ENCODE data around the gene PTPN4. TPM values are rescaled to one million over a fixed set of nuclear protein-coding genes. Genes with fewer than 3 reads are reported as not detected.

Gene PTPN4
- total RNA-seq, 1 experiment from 2014 or later, result 80.5 TPM

DNA sequence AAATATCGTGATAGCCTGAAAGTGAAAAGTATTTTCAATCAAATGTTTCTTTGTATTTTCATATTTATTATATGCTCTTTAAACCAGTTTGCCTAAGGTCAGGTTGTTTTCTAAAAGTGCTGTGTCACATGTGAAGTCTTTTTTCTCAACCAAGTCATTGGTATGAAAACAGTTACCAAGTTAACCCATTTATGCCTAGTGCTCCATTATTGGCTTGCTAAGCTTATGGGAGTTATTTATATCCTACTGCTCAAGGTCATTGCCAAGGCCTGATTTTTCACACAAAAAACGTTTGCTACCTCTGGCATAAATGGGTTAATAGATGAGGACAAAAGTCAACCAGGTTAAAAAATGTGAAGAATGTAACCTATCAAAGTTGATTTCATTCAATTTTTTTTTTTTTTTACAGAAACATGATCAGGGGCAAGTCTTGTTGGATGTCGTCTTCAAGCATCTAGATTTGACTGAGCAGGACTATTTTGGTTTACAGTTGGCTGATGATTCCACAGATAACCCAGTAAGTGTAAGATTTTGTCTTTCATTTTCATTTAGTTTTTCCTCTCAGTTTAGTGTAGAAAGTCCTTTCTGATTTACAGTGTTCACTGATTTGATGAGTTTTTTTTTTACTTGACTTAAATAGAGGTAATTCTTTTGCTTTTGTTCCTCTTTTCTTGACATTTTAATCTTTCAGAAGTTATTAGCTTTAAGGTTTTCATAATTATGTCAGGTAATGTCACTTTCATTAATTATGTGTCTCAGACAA is 102.6 kb downstream of the PTPN4 start:
- Mint-ChIP-seq H3K27me3 (ENCODE audit: low read depth) (no peaks in the 10 kb centered on the region), H3K36me3 (ENCODE audit: insufficient read depth in 1 of 3, low read depth in 3 of 3) (peaks cover 5 to 12% (median 10%) of the 10 kb centered on the region in 3 experiments; a peak in 6 of 7 replicates), H3K4me1 (peaks cover 28 to 32% of the 10 kb centered on the region in 2 experiments), H3K9me3 (no peaks in the 10 kb centered on the region), H3K27ac (no peak overlapping the region), H3K4me3 (no peak overlapping the region)
- H2AK5ac ChIP-seq (ENCODE audit: insufficient read length, low read length), result no peak overlapping the region
- H3K14ac ChIP-seq (ENCODE audit: insufficient read depth, low read length), result no peak overlapping the region
- H3K9me3 ChIP-seq (ENCODE audit: control insufficient read depth, low read depth, low read length), result no peaks in the 10 kb centered on the region
- H3K4ac ChIP-seq (ENCODE audit: low read depth, low read length), result no peak overlapping the region
- peaks cover 8% of the 10 kb centered on the region for H3K79me1 ChIP-seq (ENCODE audit: insufficient read depth, low read depth, low read length, poor library complexity, severe bottlenecking)
- no CpG with 5 or more reads among the region's 3 CpGs for WGBS (ENCODE audit: extremely low coverage, insufficient read length, low lambda C conversion rate)
- H3K4me1 ChIP-seq (ENCODE audit: insufficient read depth, low read length), result no peaks in the 10 kb centered on the region; the same call in 1 of the 2 replicates
- H3K23me2 ChIP-seq (ENCODE audit: insufficient read length, low read depth, low read length, poor library complexity, severe bottlenecking), result no peaks in the 10 kb centered on the region
- no peak overlapping the region for H2AFZ ChIP-seq (ENCODE audit: low read length)
- H3K56ac ChIP-seq (ENCODE audit: insufficient read length, low read depth, low read length), result no peak overlapping the region
- H4K5ac ChIP-seq (ENCODE audit: insufficient read length, low read depth, low read length), result no peak overlapping the region
- H4K8ac ChIP-seq (replicated peaks; ENCODE audit: insufficient read length, low read depth, low read length), result no peak overlapping the region
- no peak overlapping the region for H3T11ph ChIP-seq (ENCODE audit: low read length)
- H2BK5ac ChIP-seq (ENCODE audit: insufficient read length, low read length), result no peak overlapping the region
- TF ChIP-seq, protein P1, sequence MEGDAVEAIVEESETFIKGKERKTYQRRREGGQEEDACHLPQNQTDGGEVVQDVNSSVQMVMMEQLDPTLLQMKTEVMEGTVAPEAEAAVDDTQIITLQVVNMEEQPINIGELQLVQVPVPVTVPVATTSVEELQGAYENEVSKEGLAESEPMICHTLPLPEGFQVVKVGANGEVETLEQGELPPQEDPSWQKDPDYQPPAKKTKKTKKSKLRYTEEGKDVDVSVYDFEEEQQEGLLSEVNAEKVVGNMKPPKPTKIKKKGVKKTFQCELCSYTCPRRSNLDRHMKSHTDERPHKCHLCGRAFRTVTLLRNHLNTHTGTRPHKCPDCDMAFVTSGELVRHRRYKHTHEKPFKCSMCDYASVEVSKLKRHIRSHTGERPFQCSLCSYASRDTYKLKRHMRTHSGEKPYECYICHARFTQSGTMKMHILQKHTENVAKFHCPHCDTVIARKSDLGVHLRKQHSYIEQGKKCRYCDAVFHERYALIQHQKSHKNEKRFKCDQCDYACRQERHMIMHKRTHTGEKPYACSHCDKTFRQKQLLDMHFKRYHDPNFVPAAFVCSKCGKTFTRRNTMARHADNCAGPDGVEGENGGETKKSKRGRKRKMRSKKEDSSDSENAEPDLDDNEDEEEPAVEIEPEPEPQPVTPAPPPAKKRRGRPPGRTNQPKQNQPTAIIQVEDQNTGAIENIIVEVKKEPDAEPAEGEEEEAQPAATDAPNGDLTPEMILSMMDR (conservative IDR thresholded peaks at IDR 0.05), result no peak
- DNase-seq, result no peak
- no peak overlapping the region for H3K18ac ChIP-seq (ENCODE audit: insufficient read length, low read depth, low read length)
- no peak overlapping the region for H3K27ac ChIP-seq (ENCODE audit: insufficient read length, low read depth, low read length)
- no peak overlapping the region for H2BK120ac ChIP-seq (ENCODE audit: low read depth, low read length, poor library complexity, severe bottlenecking)
- H3K9ac ChIP-seq (ENCODE audit: extremely low read depth, insufficient read length, low read length), result no peak overlapping the region
- no peak overlapping the region for H3K23ac ChIP-seq (ENCODE audit: insufficient read length, low read depth, low read length)
- no peaks in the 10 kb centered on the region for H4K20me1 ChIP-seq (ENCODE audit: control insufficient read depth, insufficient read depth, insufficient read length)
- no peak overlapping the region for H2BK12ac ChIP-seq (ENCODE audit: insufficient read length, low read depth, low read length)
- H3K4me2 ChIP-seq (ENCODE audit: insufficient read depth, insufficient read length, low read length), result no peak overlapping the region
- H4K91ac ChIP-seq (ENCODE audit: insufficient read length, low read depth, low read length), result no peak overlapping the region
- H2BK20ac ChIP-seq (ENCODE audit: low read depth, low read length, poor library complexity, severe bottlenecking), result no peak overlapping the region
- H2BK15ac ChIP-seq (ENCODE audit: low read depth, low read length), result no peak overlapping the region
- H3K79me2 ChIP-seq (ENCODE audit: insufficient read depth, low read length), result peaks cover 5% of the 10 kb centered on the region; the same call in 1 of the 2 replicates
- no peaks in the 10 kb centered on the region for H3K27me3 ChIP-seq (ENCODE audit: insufficient read depth, low read length)
